K562 (cell line): ENCODE results near the gene RCC1. TPM values are rescaled to one million over a fixed set of nuclear protein-coding genes. Genes with fewer than 3 reads are reported as not detected.

Experiments
- ATAC-seq: fragments of 200-7000 bp; cut with Tn5 transposase; 3 replicates; pipeline ENCODE4 v1.9.1; 2020; ENCODE audit warnings: moderate library complexity
- BruUV-seq: library from RNA; stranded (reverse); fragments of 400-500 nt; replicated peaks from 2 replicates; lab custom pipeline; 2021; lab: Mats Ljungman, UMichigan
- CTCF ChIA-PET: fragments of 300-600 bp; formaldehyde crosslinking; extraction: SDS; loops from one replicate; lab custom pipeline; 2021; ENCODE audit warnings: low intra/inter-chr PET ratio; lab: Yijun Ruan, JAX
- POLR2A ChIA-PET: fragments of 300-600, 350-650 bp; sonication (Branson Sonifier 250); formaldehyde crosslinking; extraction: SDS; loops from one replicate; lab custom pipeline; 2021; ENCODE audit warnings: antibody characterized with exemption, inconsistent platforms; lab: Yijun Ruan, JAX
- DNase-seq, 4 experiments: peaks; one replicate each; pipeline versions ENCODE4 v3.0.0 to v3.0.0-alpha.2; 2011 to 2018; ENCODE audit warnings: low spot score in 3 of 4, mixed read lengths in 3 of 4; ENCODE audit errors: extremely low read depth in 1 of 4
- FAIRE-seq: peaks from 2 replicates; lab custom pipeline; 2011; peaks lifted over from hg19 to GRCh38; lab: Jason Lieb, UNC
- H2AFZ ChIP-seq: 2 replicates; pipeline ENCODE4 v1.6.0; 2011; ENCODE audit warnings: low read depth, low read length, control low read depth, inconsistent platforms
- H3K27ac ChIP-seq: fragments of 200-600 bp; 3 replicates; pipeline ENCODE4 v1.8.0; 2011; ENCODE audit warnings: low read depth, mild to moderate bottlenecking, control low read depth, inconsistent platforms, low read length, moderate library complexity, mixed read lengths; ENCODE audit errors: extremely low read depth
- H3K27me3 ChIP-seq, 2 experiments: fragments of 300-600 bp in 1 of 2; 2 replicates in 1 of 2; 3 replicates in 1 of 2; pipeline versions ENCODE4 v1.6.0 to v1.8.0; 2011; ENCODE audit warnings: inconsistent platforms in 2 of 2, low read length in 2 of 2, mild to moderate bottlenecking in 1 of 2, mixed read lengths in 1 of 2, moderate library complexity in 1 of 2; ENCODE audit not compliant: control insufficient read depth in 2 of 2, insufficient read depth in 2 of 2
- H3K36me3 ChIP-seq: fragments of 300-600 bp; 3 replicates; pipeline ENCODE4 v1.8.0; 2011; ENCODE audit warnings: mild to moderate bottlenecking, low read length, inconsistent platforms; ENCODE audit not compliant: control insufficient read depth, insufficient read depth
- H3K4me1 ChIP-seq, 2 experiments: fragments of 200-600 bp in 1 of 2; replicated peaks in 1 of 2; 2 replicates in 1 of 2; 3 replicates in 1 of 2; pipeline versions ENCODE4 v1.5.1 to v1.8.0; 2011; ENCODE audit warnings: inconsistent platforms in 2 of 2, low read length in 2 of 2, mild to moderate bottlenecking in 1 of 2, mixed read lengths in 1 of 2, moderate library complexity in 1 of 2; ENCODE audit not compliant: control insufficient read depth in 2 of 2, insufficient read depth in 2 of 2
- H3K4me2 ChIP-seq: 2 replicates; pipeline ENCODE4 v1.6.1; 2011; ENCODE audit warnings: low read length, control low read depth, inconsistent platforms, mixed read lengths; ENCODE audit not compliant: insufficient read depth
- H3K4me3 ChIP-seq: fragments of 200-600 bp; sonication (generic), shearing (Covaris generic); 2 replicates; pipeline ENCODE4 v1.5.1; 2016; ENCODE audit warnings: control low read depth, inconsistent platforms
- H3K79me2 ChIP-seq: fragments of 200-600 bp; 3 replicates; pipeline ENCODE4 v1.8.0; 2011; ENCODE audit warnings: low read length, inconsistent platforms; ENCODE audit not compliant: control insufficient read depth, insufficient read depth
- H3K9ac ChIP-seq, 2 experiments: 2 replicates each; pipeline versions ENCODE4 v1.6.0 to v1.6.1; 2011; ENCODE audit warnings: low read depth in 2 of 2, low read length in 2 of 2, control low read depth in 1 of 2, inconsistent platforms in 1 of 2, mild to moderate bottlenecking in 1 of 2, mixed read lengths in 1 of 2; ENCODE audit not compliant: insufficient read depth in 1 of 2
- H3K9me1 ChIP-seq: one replicate; pipeline ENCODE4 v1.6.0; 2011; ENCODE audit warnings: inconsistent platforms, mild to moderate bottlenecking, low read length, moderate library complexity; ENCODE audit not compliant: control insufficient read depth, insufficient read depth
- H3K9me3 ChIP-seq: replicated peaks from 2 replicates; pipeline ENCODE4 v1.5.1; 2011; ENCODE audit warnings: low read depth, low read length, inconsistent platforms; ENCODE audit not compliant: control insufficient read depth, insufficient read depth
- H4K20me1 ChIP-seq: replicated peaks from 2 replicates; pipeline ENCODE4 v1.6.1; 2011; ENCODE audit warnings: low read length, inconsistent platforms, mixed read lengths; ENCODE audit not compliant: control insufficient read depth, insufficient read depth
- FOXK1 ChIP-seq: sonication (generic); formaldehyde crosslinking; IDR thresholded peaks from 2 replicates; pipeline ENCODE4 v1.8.0; 2022; ENCODE audit warnings: missing genetic modification reagents, mild to moderate bottlenecking, borderline replicate concordance
- GTF3C2 ChIP-seq: IDR thresholded peaks from 3 replicates; pipeline ENCODE4 v1.6.1; 2011; ENCODE audit warnings: borderline replicate concordance, mild to moderate bottlenecking, moderate library complexity; ENCODE audit not compliant: insufficient read length; ENCODE audit errors: extremely low read depth
- HMG20A ChIP-seq: fragments of 450-650 bp; formaldehyde crosslinking; conservative IDR thresholded peaks from 2 replicates; pipeline ENCODE4 v1.4.0; 2020; ENCODE audit warnings: mild to moderate bottlenecking, mixed read lengths
- L3MBTL2 ChIP-seq: fragments of 450-650 bp; IDR thresholded peaks from 2 replicates; pipeline ENCODE4 v1.6.1; 2016; ENCODE audit warnings: mild to moderate bottlenecking, moderate library complexity
- MEF2D ChIP-seq: conservative IDR thresholded peaks from 2 replicates; pipeline ENCODE4 v1.6.1; 2016; ENCODE audit warnings: low read depth, missing genetic modification characterization, missing compliant biosample characterization
- NR1H2 ChIP-seq: sonication (generic); formaldehyde crosslinking; IDR thresholded peaks from 2 replicates; pipeline ENCODE4 v1.4.0; 2020; ENCODE audit warnings: mild to moderate bottlenecking, missing genetic modification reagents
- POLR2G ChIP-seq: fragments of 200-400 bp; formaldehyde crosslinking; IDR thresholded peaks from 2 replicates; pipeline ENCODE4 v1.6.1; 2017; ENCODE audit warnings: low read depth, mild to moderate bottlenecking, antibody characterized with exemption, low read length, moderate library complexity
- RBFOX2 ChIP-seq: fragments of 200-400 bp; formaldehyde crosslinking; IDR thresholded peaks from 2 replicates; pipeline ENCODE4 v1.6.1; 2017; ENCODE audit warnings: low read depth, mild to moderate bottlenecking, low read length, moderate library complexity
- SNIP1 ChIP-seq: fragments of 450-650 bp; IDR thresholded peaks from 2 replicates; pipeline ENCODE4 v1.7.1; 2017; ENCODE audit warnings: low read depth, mild to moderate bottlenecking
- WGBS: fragments of 100-300 bp; shearing (Covaris generic); methylation state at CpG from one replicate; pipeline ENCODE4 v1.1.6; 2016; ENCODE audit warnings: low coverage, mixed read lengths; ENCODE audit not compliant: insufficient coverage; ENCODE audit errors: missing lambda C conversion rate; 5-methylcytosine and 5-hydroxymethylcytosine counted together
- in situ Hi-C: fragments of 300-500 bp; cut with MboI; formaldehyde crosslinking; loops from 4 replicates; pipeline ENCODE4 v1.15.0; 2018; ENCODE audit warnings: inconsistent platforms, mixed read lengths
- intact Hi-C: fragments of 100-400 bp; cut with micrococcal nuclease; formaldehyde crosslinking; loops from 2 replicates; pipeline ENCODE4 v1.14.2; 2022
- polyA plus RNA-seq, 8 experiments: library from polyadenylated mRNA; depleted of rRNA in 4 of 8; stranded (reverse) in 5 of 8; unstranded in 3 of 8; fragments of >200 nt; fragmentation: Nextera tagmentation in 2 of 8; fragmentation: Illumina TruSeq in 1 of 8; extraction: Ambion mirVana in 2 of 8; extraction: Trizol in 1 of 8; gene quantifications; 2 replicates each; pipeline versions ENCODE4 v1.2.1 to v1.2.3, GENCODE V29; 2011 to 2014; ENCODE audit warnings: inconsistent platforms in 1 of 8, missing spikeins in 1 of 8
- total RNA-seq, 7 experiments: library from RNA; depleted of rRNA in 6 of 7; stranded (reverse); fragments of >200 nt in 6 of 7; fragmentation: Illumina TruSeq in 2 of 7; extraction: Trizol in 2 of 7; gene quantifications; 2 replicates each; pipeline versions ENCODE4 v1.2.1 to v1.2.3, GENCODE V29; 2011 to 2021; ENCODE audit warnings: low replicate concordance in 1 of 7

Gene RCC1
- total and polyA plus RNA-seq, 9 of the 15 experiments (the other 6 are each of a cell fraction or from before 2014, with no cell fraction given) = 16.4 to 202 (median 107) TPM

- TF ChIP-seq RBFOX2 = 0 out of 2 replicates have a peak, but pooled peaks have one; percentile 18
- TF ChIP-seq L3MBTL2 = no peak
- TF ChIP-seq GTF3C2 = no peak
- TF ChIP-seq HMG20A (CRISPR knock-in tag) = no peak
- TF ChIP-seq POLR2G = peak; percentile 37; the same call in 1 of the 2 replicates
- TF ChIP-seq, all 486 proteins: peak for 4
These were observed 24.6 kb downstream of the RCC1 start (continued) for GRCh38 chr1:28530456-28530855.

- Histone ChIP-seq H3K4me1 (peaks cover 0 to 4% of the 10 kb centered on the region in 2 experiments; a peak in 1 of 5 replicates), H3K27ac (no peak overlapping the region), H2AFZ (no peak overlapping the region), H3K79me2 (peaks cover 2% of the 10 kb centered on the region; the same call in 2 of the 3 replicates), H3K4me2 (no peak overlapping the region), H3K36me3 (peaks cover 91% of the 10 kb centered on the region), H4K20me1 (0 out of 2 replicates have a peak, but pooled peaks cover 3% of the 10 kb centered on the region), H3K9me1 (no peaks in the 10 kb centered on the region), H3K4me3 (no peak overlapping the region), H3K27me3 (no peaks in the 10 kb centered on the region), H3K9me3 (no peaks in the 10 kb centered on the region), H3K9ac (no peak overlapping the region)
- in situ Hi-C loops = no loop called here
- ATAC-seq (no peak), FAIRE-seq (no peak), DNase-seq (no peak)
- POLR2A ChIA-PET = interaction anchor here (0.6 to 1.5 kb wide), 6 partner anchors 9 to 114 kb away, joined by 3 to 7 read pairs (median 4); partner anchors contain the start of gene RNU11
- CTCF ChIA-PET = no interaction called here
- 87% methylated on average over 6 of the region's 6 CpGs for WGBS
- TF ChIP-seq NR1H2 (CRISPR knock-in tag) (no peak), FOXK1 (CRISPR knock-in tag) (no peak), MEF2D (tag) (no peak), SNIP1 (no peak)
- no TSS peak for BruUV-seq
- intact Hi-C loops = no loop called here
These were observed 28.8 kb downstream of the RCC1 start for GRCh38 chr1:28534671-28535070.
